SK-N-SH treated with all-trans-retinoic acid at 6 μM for 48 hours (cell line): ENCODE measurements around the gene SMO.

Experiments used
- ATAC-seq: fragments of 200-7000 bp; cut with Tn5 transposase; 3 replicates; pipeline ENCODE4 v1.9.1; 2020; ENCODE audit warnings: mild to moderate bottlenecking, moderate library complexity
- ARNTL ChIP-seq: fragments of 450-650 bp; formaldehyde crosslinking; IDR thresholded peaks from 2 replicates; pipeline ENCODE4 v1.5.0; 2020; ENCODE audit warnings: low read depth, mild to moderate bottlenecking, moderate library complexity, borderline replicate concordance
- BACH2 ChIP-seq: fragments of 250-450 bp; sonication (Bioruptor Pico); IDR thresholded peaks from 2 replicates; pipeline ENCODE4 v1.9.0; 2021; ENCODE audit warnings: mild to moderate bottlenecking, borderline replicate concordance
- GLIS3 ChIP-seq: fragments of 250-450 bp; sonication (Bioruptor Pico); IDR thresholded peaks from 2 replicates; pipeline ENCODE4 v1.5.0; 2020; ENCODE audit warnings: mild to moderate bottlenecking, moderate library complexity
- OSR1 ChIP-seq: fragments of 250-450 bp; sonication (Bioruptor Pico); IDR thresholded peaks from 2 replicates; pipeline ENCODE4 v1.8.0; 2022; ENCODE audit warnings: moderate library complexity, mild to moderate bottlenecking, inconsistent platforms
- PPARA ChIP-seq: fragments of 250-450 bp; sonication (Bioruptor Pico); IDR thresholded peaks from 2 replicates; pipeline ENCODE4 v1.5.0; 2020; ENCODE audit warnings: mild to moderate bottlenecking, borderline replicate concordance
- SNAI2 ChIP-seq: fragments of 250-450 bp; sonication (Bioruptor Pico); IDR thresholded peaks from 2 replicates; pipeline ENCODE4 v1.5.0; 2020; ENCODE audit warnings: mild to moderate bottlenecking, moderate library complexity
- TCF4 ChIP-seq: fragments of 250-450 bp; sonication (Bioruptor Pico); IDR thresholded peaks from 2 replicates; pipeline ENCODE4 v1.8.0; 2021; ENCODE audit warnings: mild to moderate bottlenecking, moderate library complexity, borderline replicate concordance
- TOX ChIP-seq: fragments of 250-450 bp; sonication (Bioruptor Pico); IDR thresholded peaks from 2 replicates; pipeline ENCODE4 v1.8.0; 2021; ENCODE audit warnings: mild to moderate bottlenecking, moderate library complexity, borderline replicate concordance
- ZC3H10 ChIP-seq: fragments of 250-450 bp; sonication (Bioruptor Pico); IDR thresholded peaks from 2 replicates; pipeline ENCODE4 v1.5.1; 2021; ENCODE audit warnings: mild to moderate bottlenecking, moderate library complexity
- ZNF70 ChIP-seq: fragments of 450-650 bp; formaldehyde crosslinking; IDR thresholded peaks from 2 replicates; pipeline ENCODE4 v1.5.0; 2020; ENCODE audit warnings: mild to moderate bottlenecking, moderate library complexity
- ZNF8 ChIP-seq: fragments of 450-650 bp; formaldehyde crosslinking; IDR thresholded peaks from 2 replicates; pipeline ENCODE4 v1.5.0; 2020; ENCODE audit warnings: mild to moderate bottlenecking, moderate library complexity
- TF ChIP-seq, protein P1 (sequence below): fragments of 250-450 bp; sonication (Bioruptor Pico); IDR thresholded peaks from 2 replicates; pipeline ENCODE4 v1.8.0; 2020; ENCODE audit warnings: mild to moderate bottlenecking, moderate library complexity, borderline replicate concordance
- TF ChIP-seq, protein P2 (sequence below): fragments of 250-450 bp; sonication (Bioruptor Pico); IDR thresholded peaks from 2 replicates; pipeline ENCODE4 v1.5.1; 2021; ENCODE audit warnings: mild to moderate bottlenecking, moderate library complexity
- TF ChIP-seq, protein P3 (sequence below): fragments of 250-450 bp; sonication (Bioruptor Pico); IDR thresholded peaks from 2 replicates; pipeline ENCODE4 v1.5.0; 2020; ENCODE audit warnings: mild to moderate bottlenecking, moderate library complexity

Gene SMO

DNA sequence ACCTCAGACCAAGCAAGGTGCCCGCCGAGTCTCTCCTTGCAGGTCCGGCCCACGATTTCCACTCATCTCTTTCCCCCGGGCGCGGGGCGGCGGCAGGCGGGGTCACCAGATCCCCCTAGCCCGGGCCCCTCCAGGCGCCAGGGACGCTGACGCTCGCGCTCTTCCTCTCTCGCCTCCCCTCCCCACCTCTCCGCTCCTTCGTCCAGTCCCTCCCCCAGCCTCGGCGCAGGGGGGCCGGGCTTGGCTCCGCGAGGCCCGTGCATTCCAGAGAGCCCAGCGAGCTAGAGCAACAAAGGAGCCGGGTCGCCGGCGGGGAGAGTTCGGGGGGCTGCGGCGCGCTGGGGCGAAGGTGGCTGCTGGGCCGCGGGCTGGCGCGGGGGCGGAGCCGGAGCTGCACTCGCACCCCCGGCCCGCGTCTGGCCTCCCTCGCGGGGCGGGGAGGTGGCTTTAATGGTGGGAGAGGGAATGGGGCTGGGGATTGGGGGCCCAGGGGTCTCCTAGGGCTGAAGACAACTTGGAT is at the start of gene SMO:
TSS of gene SMO (plus strand) at position 262 of the 520 bp plus-strand sequence. CDS start 519 bp downstream, outside the sequence.
- ATAC-seq = peak; percentile 88
- no peak for TF ChIP-seq PPARA (CRISPR knock-in tag)
- TF ChIP-seq, protein P1, sequence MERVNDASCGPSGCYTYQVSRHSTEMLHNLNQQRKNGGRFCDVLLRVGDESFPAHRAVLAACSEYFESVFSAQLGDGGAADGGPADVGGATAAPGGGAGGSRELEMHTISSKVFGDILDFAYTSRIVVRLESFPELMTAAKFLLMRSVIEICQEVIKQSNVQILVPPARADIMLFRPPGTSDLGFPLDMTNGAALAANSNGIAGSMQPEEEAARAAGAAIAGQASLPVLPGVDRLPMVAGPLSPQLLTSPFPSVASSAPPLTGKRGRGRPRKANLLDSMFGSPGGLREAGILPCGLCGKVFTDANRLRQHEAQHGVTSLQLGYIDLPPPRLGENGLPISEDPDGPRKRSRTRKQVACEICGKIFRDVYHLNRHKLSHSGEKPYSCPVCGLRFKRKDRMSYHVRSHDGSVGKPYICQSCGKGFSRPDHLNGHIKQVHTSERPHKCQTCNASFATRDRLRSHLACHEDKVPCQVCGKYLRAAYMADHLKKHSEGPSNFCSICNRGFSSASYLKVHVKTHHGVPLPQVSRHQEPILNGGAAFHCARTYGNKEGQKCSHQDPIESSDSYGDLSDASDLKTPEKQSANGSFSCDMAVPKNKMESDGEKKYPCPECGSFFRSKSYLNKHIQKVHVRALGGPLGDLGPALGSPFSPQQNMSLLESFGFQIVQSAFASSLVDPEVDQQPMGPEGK = 0 out of 2 replicates have a peak, but pooled peaks have one; percentile 35
- TF ChIP-seq, all 23 proteins: peak for 1

DNA sequence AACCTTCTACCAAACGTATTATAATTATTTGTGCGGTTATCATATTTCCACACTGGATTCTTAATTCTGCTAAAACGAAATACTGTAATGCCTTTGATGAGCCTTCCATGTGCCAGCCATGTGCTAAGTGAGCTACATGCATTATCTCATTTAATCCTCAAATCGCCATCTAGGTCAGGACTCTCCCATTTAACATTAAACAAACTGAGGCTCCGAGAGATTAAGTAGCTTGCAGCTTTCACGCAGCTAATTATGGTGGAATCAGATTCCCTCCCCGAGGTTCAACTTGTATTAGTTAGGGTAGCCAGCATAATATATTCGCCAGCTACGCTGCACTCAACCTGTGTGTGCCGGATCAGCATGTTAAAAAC is 44.7 kb upstream of the SMO start:
- TF ChIP-seq BACH2 (CRISPR knock-in tag) (no peak), PPARA (CRISPR knock-in tag) (no peak), OSR1 (CRISPR knock-in tag) (no peak), TCF4 (CRISPR knock-in tag) (no peak), ZC3H10 (CRISPR knock-in tag) (no peak)
- ATAC-seq = peak; percentile 12

DNA sequence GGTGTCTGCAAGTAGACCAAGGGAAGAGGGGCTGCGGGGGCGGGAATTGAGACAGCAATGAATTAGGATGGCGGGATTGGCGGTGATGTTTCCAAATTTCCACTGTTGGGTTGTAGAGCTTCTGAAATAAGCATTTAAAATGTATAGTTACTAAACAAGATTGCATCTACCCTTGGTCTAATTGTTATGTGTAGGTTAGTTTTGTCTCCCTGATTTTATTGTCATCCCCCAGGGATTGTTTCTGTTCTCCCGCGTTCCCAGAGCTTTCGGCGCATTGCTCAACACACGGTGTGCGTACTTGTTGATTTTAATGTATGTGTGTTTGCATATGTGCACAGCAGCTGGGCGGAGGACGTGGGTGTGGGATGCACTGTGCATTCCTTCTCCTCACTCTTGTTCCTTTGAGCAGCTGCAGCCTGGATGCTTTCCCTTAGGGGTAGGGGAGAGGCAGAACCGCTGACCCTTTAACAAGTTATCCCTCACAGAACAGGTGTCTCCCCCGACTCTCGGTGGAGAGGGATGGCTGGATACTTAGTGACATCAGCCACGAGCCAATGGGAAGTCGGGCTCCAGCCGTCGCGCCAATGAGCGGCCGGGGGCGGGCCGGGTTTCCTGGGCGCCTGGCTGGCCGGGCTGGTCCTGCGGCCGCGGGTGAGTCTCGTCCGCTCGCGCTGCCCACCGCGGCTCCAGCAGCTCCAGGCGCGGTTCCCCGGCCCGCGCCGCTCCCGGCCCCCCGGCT is 44.2 kb upstream of the SMO start, which contains the start of gene TSPAN33:
TSS of gene TSPAN33 (plus strand) at position 613 of the 739 bp plus-strand sequence. CDS start 274 bp downstream, outside the sequence.
- TF ChIP-seq GLIS3 (CRISPR knock-in tag) = no peak
- no peak for TF ChIP-seq TCF4 (CRISPR knock-in tag)
- no peak for TF ChIP-seq TOX (CRISPR knock-in tag)
- no peak for TF ChIP-seq ARNTL (CRISPR knock-in tag)
- peak; percentile 90; the same call in 1 of the 2 replicates for TF ChIP-seq SNAI2 (CRISPR knock-in tag)
- TF ChIP-seq PPARA (CRISPR knock-in tag) = no peak
- ATAC-seq = peak; percentile 97

DNA sequence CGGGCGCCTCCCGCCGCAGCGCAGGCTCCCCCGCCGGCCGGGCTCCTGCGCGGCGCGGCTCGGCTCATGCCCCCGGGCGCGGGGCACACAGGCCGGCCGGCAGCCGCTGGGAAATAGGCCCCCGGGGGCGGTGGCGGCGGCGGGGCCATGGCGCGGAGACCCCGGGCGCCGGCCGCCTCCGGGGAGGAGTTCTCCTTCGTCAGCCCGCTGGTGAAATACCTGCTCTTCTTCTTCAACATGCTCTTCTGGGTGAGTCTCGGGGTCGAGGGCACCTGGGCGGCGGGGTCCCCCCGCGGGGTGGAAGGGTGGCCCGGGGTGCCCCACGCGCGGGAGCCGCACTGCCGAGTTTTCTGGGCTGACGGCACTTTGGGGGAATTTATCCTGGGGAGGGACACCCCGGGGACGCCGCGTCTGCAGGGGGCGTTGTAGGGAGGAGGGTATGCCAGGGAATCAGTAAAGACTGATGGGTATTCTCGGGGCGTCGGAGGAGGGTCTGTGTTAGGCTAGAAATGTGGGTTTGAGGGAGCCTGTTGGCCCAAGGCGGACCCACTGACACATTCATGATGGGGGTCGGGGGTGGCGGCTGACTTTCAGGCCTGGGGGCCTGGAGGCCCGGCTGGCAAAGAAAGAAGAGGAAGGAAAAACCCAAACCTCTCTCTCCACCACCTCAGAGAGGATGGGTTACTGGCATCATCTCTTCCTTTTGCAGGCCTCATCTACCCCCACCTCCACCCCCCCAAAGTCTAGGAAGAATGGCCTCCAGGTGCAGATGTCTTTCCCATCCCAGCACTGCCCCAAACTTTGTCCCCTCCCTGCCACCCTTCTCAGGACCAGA is 43.4 kb upstream of the SMO start:
- peak; percentile 5; the same call in 1 of the 3 replicates for ATAC-seq
- TF ChIP-seq, protein P2, sequence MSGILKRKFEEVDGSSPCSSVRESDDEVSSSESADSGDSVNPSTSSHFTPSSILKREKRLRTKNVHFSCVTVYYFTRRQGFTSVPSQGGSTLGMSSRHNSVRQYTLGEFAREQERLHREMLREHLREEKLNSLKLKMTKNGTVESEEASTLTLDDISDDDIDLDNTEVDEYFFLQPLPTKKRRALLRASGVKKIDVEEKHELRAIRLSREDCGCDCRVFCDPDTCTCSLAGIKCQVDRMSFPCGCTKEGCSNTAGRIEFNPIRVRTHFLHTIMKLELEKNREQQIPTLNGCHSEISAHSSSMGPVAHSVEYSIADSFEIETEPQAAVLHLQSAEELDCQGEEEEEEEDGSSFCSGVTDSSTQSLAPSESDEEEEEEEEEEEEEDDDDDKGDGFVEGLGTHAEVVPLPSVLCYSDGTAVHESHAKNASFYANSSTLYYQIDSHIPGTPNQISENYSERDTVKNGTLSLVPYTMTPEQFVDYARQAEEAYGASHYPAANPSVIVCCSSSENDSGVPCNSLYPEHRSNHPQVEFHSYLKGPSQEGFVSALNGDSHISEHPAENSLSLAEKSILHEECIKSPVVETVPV (CRISPR knock-in tag) = no peak
- TF ChIP-seq, protein P1 = peak; percentile 77; the same call in 1 of the 2 replicates
- TF ChIP-seq GLIS3 (CRISPR knock-in tag) = no peak
- TF ChIP-seq ZC3H10 (CRISPR knock-in tag) = no peak

DNA sequence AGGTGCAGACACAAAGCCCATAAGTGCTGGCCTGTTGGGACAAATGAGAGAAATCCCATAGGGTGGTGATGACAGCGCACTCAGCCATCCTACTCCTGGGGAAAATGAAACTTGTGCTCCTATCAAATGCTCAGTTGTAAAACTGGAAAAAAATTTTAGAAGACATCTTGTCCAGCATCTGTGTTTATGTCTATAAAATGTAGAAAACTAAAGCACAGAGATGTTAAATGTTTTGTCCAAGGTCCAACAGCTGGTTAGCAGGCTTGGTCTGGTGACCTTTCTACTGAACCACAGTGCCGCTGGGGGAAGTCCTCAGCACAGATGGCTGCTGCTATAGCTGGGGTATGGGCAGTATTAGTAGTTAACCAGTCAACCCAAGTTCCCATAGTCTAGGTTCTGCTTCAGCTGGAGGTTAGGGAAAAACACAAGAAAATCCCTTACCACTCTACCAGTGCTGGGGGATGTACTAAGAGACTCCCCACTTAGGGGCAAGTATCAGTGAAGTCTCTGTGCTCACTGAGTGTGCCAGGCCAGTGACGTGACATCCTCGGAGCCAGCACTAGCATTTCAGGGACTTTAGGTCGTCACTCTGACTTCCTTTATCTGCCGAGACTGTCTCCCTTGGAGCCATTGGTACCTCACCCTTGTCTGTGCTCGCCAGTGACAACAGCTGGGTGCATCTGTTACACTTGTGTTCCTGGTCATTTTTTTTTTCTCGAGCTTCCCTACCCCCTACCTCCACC is 42.0 kb upstream of the SMO start:
- no peak for ATAC-seq
- TF ChIP-seq TCF4 (CRISPR knock-in tag) = no peak
- no peak for TF ChIP-seq ZNF70 (CRISPR knock-in tag)
- TF ChIP-seq BACH2 (CRISPR knock-in tag) = no peak
- TF ChIP-seq, protein P2 (CRISPR knock-in tag) = no peak
- TF ChIP-seq, protein P3, sequence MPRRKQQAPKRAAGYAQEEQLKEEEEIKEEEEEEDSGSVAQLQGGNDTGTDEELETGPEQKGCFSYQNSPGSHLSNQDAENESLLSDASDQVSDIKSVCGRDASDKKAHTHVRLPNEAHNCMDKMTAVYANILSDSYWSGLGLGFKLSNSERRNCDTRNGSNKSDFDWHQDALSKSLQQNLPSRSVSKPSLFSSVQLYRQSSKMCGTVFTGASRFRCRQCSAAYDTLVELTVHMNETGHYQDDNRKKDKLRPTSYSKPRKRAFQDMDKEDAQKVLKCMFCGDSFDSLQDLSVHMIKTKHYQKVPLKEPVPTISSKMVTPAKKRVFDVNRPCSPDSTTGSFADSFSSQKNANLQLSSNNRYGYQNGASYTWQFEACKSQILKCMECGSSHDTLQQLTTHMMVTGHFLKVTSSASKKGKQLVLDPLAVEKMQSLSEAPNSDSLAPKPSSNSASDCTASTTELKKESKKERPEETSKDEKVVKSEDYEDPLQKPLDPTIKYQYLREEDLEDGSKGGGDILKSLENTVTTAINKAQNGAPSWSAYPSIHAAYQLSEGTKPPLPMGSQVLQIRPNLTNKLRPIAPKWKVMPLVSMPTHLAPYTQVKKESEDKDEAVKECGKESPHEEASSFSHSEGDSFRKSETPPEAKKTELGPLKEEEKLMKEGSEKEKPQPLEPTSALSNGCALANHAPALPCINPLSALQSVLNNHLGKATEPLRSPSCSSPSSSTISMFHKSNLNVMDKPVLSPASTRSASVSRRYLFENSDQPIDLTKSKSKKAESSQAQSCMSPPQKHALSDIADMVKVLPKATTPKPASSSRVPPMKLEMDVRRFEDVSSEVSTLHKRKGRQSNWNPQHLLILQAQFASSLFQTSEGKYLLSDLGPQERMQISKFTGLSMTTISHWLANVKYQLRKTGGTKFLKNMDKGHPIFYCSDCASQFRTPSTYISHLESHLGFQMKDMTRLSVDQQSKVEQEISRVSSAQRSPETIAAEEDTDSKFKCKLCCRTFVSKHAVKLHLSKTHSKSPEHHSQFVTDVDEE = no peak
- no peak for TF ChIP-seq ZNF8 (CRISPR knock-in tag)
